ENCODE data around the gene CCDC24. TPM values are rescaled to one million over a fixed set of nuclear protein-coding genes. Genes with fewer than 3 reads are reported as not detected.
A peak's percentile ranks its signal among the peaks of the same experiment; 100 is the strongest.

Gene CCDC24
- total RNA-seq, 1 donor from 2014 or later, result 0.86 TPM

DNA sequence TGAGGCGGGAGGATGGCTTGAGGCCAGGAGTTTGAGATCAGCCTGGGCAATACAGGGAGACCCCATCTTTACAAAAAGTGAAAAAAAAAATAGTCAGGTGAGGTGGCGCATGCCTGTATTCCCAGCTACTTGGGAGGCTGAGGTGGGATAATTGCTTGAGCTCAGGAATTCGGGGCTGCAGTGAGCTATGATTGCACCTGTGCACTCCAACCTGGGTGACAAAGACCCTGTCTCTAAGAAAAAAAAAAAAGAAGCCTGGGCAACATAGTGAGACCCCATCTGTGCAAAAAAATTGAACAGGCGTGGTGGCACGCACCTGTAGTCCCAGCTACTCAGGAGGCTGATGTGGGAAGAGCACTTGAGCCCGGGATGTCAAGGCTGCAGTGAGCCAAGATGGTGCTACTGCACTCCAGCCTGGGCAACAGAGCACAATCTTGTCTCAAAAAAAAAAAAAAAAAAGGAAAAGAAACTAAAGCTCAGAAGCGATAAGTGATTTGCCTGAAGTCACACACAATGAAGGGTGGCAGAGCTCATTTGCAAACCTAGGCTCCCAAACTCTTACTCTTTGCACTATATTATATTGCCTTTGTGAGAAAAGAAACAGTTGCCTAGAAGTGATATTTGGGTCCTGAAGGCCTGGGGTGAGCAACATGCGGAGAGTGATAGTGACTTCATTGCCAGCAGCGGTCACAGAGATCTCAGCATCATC lies 2.0 kb downstream of the CCDC24 start:
- intact Hi-C loops (cut with DNase I), result no loop called here
- ATAC-seq (ENCODE audit: poor library complexity), result no peak
- no peak for DNase-seq

DNA sequence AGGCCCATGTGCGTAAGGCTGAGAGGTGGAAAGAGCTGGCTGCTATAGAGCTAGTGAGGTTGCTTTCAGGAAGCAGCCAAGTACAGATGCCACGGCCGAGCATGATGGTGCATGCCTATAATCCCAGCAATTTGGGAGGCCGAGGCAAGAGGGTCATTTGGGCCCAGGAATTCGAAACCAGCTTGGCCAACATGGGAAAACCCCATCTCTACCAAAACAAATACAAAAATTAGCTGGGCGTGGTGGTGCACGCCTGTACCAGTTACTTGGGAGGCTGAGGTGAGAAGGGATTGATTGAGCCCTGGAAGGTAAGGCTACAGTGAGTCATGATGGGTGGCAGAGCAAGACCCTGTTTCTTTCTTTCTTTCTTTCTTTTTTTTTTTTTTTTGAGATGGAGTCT lies 2.7 kb downstream of the CCDC24 start:
- intact Hi-C loops (cut with DNase I), result no loop called here
- DNase-seq (no peak), ATAC-seq (ENCODE audit: poor library complexity) (no peak)

DNA sequence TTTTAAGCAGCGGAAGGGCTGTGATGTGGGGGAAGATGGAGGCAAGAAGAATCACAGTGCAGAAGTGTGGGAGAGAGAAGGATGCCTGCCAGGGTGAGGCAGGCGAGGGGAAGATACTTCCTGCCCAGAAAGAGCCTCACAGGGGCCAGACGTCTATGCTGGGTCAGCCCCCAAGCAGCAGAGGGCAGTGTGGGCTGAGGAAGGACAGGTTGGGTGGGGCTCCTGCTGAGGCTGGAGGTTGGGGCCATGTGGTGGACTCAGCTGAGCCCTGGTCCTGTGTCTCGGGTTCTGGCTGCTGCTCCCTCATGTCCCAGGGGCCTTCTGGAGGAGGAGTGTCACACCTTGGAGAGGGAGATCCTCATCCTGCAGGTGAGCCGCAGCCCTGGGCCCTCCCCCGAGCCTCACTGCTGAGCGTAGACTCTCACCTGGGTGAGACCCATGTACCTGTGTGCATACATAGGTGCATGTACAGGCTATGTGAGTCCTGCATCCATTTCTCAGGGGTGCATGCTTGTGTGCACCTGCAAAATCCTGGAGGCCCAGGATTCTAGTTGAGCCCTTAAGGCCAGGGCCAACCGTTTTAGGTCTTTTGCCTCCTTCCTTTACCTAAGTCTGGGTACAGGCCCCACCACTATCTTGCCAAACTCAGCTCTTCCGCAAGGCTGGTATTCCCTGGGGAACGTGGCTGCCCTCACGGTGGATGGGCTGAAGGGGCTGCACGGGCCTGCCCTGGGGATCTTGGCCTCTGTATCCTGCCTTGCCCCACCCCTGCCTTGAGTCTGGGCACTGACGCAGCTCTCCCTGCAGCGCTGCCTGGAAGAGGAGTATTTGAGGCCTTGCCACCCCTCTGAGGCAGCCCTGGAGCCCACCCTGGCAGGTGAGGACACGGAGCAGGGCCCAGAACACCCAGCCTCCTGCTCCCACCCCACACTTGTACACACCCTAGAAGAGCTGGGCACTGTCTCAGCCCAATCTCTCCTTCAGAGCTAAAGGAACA lies 3.7 kb downstream of the CCDC24 start:
- DNase-seq (no peak), ATAC-seq (ENCODE audit: poor library complexity) (no peak)
- intact Hi-C loops (cut with DNase I), result no loop called here

DNA sequence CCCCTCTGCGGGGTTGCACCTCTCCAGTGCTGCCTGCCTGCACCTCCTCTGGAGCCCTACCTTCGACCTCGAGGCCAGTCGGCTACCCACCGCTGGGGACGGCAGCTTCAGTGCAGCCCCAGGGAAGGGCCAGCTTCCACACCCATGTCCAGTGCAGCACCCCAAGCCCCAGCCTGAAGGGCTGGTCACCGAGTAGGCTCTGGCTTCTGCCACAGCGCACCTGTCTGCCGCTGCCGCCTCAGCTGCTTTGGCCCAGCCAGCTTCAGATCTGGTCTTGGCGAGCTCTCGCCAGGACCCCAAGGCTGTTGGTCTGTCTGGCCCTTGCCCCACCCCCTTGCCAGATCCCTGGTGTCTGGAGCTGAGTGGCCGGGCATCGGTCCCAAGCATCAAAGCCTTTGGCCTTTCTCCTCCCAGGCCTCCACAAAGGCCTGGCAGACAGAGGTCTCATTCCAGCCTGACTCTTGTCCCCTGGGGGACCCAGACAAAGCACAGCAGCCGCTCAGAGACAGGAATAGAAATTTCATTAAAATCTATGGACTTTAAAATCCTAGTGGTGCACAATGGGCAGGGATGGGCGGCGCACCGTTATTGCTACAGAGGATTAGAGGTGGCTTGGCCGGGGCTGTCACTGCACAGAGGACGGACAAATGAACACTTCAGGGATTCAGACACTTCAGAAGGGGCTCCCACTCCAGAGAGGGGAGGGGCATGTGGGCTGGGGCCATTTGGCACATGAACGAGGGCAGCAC lies 4.8 kb downstream of the CCDC24 start:
- ATAC-seq (ENCODE audit: poor library complexity), result no peak
- intact Hi-C loops (cut with DNase I), result no loop called here
- DNase-seq, result no peak

DNA sequence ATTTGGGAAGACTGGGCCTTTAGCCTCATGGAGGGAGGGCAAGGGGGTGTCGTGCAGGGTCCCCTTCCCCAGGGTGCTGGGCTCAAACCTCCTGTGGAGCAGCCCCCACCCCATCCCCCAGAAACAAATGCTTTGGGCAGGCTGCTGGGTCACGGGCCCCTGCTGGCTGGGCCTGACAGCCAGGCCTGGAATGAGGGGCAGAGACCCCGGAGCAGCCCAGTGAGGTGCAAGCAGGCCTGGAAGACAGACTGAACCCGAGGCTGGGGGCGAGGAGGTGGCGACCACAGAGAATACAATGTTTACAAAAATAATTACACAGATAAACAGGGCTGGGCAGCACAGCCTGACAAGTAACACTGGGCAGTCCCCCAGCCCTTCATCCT lies 5.3 kb downstream of the CCDC24 start:
- DNase-seq, result no peak
- no peak for ATAC-seq (ENCODE audit: poor library complexity)
- intact Hi-C loops (cut with DNase I), result no loop called here

DNA sequence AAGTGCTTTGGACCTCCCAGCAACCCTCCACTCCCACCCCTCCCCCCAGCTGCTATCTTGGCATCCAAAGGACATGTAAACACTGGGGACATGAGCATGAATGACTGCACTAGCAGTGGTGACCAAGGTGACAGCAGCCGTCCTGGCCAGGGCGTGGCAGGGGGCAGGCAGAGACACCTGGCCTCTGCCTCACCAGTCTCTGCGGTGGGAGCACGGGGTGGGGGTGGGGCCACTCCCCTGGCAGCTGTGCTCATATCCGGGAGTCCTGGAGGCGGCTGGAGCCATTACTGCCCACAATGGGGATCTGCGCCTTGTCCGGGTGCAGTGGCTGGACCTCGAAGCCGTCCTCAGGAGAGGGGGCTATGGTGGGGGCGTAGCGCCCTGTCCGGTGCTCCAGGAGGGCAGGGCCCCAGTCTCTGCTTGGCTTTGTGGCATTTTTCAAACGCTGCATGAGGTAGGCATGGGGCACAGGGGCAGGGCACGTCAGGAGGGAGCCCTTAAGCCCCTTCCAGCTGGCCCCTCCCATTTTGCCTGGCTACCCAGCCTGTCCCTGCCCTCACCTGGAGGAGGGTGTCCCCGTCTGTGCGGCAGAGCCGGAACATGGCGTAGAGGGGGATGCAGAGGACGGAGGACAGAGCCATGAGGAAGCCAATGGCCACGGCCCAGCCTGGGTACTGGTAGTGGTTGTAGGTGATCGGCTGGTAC lies 6.0 kb downstream of the CCDC24 start:
- ATAC-seq (ENCODE audit: poor library complexity) (no peak), DNase-seq (no peak)
- intact Hi-C loops (cut with DNase I), result no loop called here

DNA sequence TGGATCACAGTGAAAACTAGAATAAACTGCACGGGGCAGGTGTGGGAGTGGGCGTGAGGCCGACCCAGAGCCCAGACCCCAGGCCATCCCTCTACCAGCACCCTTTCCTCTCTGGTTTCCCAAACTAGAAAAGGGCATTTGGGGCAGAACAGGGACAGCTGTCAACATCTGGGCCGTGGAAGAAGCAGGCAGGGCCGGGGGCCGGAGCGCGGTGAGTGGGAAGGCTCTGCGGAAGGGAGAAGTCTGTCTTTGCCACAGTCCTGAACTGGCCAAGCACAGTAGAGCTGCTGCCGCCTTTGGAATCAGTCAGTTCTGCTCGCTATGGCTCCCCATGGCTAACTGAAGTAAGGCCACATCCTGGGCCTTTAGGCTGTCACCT lies 6.6 kb downstream of the CCDC24 start:
- ATAC-seq (ENCODE audit: poor library complexity) (no peak), DNase-seq (no peak)
- intact Hi-C loops (cut with DNase I), result no loop called here

DNA sequence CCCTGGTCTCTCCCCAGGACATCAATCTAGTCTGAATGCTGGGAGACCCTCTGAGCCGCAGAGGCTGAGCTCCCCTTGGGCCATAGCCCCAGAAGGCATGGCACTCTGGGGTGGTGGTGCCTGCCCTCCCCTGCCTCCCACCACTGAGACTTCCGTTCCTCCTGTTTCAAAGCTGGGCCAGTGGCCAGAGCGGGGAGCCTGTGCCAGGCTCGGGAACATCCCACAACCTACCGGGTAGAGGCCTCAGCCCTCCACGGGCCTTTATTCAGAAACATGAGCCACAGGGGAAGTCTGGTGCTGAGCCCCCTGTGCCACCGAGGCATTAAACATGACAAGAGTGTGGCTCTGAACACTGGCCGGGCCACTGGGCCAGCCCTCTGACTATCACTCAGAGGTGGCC lies 8.1 kb downstream of the CCDC24 start:
- intact Hi-C loops (cut with DNase I), result no loop called here
- ATAC-seq (ENCODE audit: poor library complexity), result no peak
- no peak for DNase-seq

DNA sequence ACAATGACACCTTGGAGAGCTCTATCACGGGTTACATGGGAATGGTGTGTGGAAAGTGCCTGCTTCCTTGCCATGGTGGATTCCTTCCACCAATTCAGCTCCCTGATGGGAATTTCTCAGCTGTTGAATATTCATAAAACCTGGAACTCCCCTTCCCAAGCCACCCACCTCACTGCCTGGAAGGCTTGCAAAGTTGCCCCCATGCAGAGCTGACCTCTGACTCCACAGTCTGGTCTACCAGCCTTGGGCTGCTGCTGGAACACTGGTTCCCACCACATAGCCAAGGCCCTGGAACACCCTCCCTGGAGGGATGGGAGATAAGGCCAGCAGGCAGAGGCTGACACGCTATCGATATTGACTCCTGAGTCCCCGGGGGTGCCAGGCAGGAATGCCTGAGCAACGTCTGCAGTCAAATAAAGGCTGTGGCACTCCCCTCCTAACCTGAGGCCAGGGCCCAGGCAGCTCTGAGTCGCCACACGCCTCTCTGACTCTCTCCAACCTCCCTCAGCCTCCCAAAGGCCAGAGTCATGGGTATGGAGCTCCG lies 8.8 kb downstream of the CCDC24 start:
- intact Hi-C loops (cut with DNase I), result no loop called here
- no peak for ATAC-seq (ENCODE audit: poor library complexity)

DNA sequence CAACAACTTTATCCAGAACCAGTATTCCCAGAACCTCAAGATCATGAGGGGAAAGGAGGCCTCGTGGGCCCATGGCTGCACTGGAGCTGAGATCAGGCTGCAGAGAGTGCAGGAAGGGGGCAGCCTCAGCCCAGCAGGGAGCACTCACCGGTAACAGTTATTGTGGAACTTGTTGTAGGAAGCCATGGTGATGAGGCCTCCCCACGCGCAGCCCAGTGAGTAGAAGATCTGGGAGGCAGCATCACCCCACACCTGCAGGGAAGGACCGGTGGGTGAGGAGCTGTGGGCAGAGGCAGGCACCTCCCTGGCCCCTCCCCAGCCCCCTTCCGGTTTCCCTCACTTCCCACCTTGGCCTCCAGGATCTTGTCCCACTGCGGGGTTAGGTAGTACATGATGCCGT lies 10.8 kb downstream of the CCDC24 start:
- DNase-seq (no peak), ATAC-seq (ENCODE audit: poor library complexity) (no peak)
- intact Hi-C loops (cut with DNase I), result no loop called here

More for the DNA sequence above, 8.8 kb downstream of the CCDC24 start:
- no peak for DNase-seq

DNA sequence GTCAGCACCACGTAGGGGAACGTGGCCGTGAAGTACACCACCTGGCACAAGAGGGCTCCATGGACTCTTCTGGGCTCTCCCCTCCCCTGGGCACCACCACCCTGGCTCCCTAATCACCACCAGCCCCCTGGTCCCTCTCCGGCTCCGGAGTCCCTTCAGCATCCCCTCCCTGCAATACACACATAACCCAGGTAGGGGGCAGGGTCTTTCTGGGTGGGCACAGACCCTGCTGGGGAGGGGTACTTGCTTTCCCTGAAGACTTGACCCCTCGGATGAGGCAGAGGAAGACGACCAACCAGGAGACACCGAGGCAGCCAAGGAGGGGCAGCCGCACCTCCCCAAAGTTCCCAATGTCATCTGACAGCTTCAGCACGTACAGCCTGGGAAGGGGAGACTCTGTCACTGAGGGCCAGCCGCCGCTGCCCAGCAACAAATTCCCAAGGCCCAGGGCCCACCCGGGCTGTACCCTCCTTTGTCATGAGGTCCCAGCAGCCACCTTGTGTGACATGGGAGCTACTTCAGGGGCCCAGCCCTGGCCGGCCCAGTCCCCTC lies 11.3 kb downstream of the CCDC24 start:
- DNase-seq, result no peak
- intact Hi-C loops (cut with DNase I), result no loop called here

DNA sequence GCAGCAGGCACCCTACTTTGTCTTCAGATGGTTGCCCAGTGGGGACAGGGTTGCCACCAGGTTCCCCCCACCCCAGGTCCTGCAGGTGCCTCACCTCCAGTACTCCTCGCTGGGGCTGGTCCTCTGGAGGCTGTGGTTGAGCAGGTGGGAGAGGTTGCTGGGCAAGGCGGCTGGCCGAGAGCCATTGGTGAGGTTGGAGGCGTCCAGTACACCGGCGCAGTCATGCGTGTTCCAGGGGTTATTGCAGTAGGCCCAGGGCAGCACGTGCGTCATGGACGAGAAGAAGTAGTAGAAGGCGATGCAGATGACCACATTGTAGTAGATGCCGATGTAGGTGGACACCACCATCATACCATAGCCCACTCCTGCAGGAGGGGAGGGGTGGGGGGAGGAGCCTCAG lies 16.9 kb downstream of the CCDC24 start:
- no peak for DNase-seq
- no peak for ATAC-seq (ENCODE audit: poor library complexity)
- intact Hi-C loops (cut with DNase I), result loop anchor here (5.0 kb wide), 1 partner anchor 39 kb away; no protein-coding TSS in a partner anchor

More for the DNA sequence above, 11.3 kb downstream of the CCDC24 start:
- no peak for ATAC-seq (ENCODE audit: poor library complexity)

DNA sequence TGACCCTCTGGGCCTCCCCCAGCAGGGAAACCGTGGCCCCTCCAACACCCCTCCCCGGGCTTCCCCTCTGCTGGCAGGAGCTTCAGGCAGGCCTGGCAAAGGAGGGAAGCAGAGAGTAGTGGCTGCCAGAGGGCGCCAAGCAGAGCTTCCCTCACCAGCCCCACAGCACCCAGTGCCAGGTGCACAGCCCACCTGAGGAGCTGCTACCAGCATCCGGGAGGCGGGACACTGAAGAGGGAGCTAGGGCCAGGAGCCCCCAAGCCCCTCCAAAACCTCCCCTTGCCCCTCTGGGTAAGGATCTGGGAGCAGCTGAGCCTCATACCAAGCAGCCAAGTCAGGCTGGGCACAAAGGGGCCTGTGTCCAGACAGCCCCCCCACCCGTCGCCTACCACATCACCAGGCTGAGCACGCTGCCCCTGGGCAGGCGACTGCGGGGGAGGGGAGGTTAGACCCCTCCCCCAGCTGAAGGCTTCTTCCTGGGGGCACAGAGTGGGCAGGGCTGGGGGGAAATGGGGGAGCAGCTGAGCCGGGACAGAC lies 19.6 kb downstream of the CCDC24 start:
- ATAC-seq (ENCODE audit: poor library complexity) (no peak), DNase-seq (no peak)
- intact Hi-C loops (cut with DNase I), result no loop called here

DNA sequence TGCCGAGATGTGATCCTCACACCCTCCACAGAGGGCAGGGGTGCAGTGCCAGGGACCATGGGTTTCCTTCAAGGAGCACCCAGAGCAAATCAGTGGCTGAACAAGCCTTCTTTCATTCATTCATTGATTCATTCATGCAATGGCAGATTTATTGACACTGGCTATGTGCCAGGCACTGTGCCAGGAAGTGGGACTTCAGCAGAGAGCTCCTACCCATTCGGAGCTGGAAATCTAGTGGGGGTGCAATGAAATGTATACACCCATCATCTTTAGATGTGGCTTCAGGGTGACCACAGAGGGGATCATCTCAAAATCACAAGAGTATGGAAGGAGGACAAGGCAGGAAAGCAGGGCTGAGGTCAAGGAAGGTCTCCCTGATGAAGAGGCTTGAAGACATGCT lies 21.0 kb downstream of the CCDC24 start:
- DNase-seq (no peak), ATAC-seq (ENCODE audit: poor library complexity) (no peak)
- intact Hi-C loops (cut with DNase I), result no loop called here

DNA sequence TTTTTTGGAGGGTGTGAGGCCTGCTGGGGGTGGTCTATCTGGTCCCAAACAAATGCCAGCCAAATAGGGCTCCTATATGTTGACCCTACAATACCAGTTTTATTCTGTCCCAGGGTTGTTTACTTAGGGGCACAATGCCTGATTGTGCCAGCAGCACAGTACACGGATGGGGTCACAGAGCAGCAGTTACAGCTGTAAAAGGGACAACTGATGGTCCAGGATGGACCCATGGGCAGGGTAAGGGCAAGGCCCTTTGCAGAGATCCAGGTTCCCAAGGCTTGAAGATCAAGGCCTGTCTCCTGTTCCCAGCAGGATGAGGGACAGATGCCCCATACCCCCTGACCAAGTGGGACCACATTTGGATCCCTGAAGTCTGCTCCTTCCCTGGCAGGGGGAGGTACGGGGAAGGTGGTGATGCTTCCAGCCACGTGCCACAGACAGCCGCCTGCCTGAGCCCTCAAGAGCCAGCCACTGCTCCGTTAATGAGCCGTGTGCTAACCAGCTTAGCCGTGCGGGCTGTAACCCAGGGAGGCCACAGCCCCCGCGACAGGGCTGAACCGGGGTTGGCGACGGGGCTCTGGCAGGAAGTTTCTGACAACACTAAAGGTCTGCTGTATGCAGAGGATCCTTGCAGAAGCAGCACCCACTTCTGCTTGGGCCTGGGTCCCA lies 21.7 kb downstream of the CCDC24 start:
- intact Hi-C loops (cut with DNase I), result no loop called here
- ATAC-seq (ENCODE audit: poor library complexity) (no peak), DNase-seq (no peak)

DNA sequence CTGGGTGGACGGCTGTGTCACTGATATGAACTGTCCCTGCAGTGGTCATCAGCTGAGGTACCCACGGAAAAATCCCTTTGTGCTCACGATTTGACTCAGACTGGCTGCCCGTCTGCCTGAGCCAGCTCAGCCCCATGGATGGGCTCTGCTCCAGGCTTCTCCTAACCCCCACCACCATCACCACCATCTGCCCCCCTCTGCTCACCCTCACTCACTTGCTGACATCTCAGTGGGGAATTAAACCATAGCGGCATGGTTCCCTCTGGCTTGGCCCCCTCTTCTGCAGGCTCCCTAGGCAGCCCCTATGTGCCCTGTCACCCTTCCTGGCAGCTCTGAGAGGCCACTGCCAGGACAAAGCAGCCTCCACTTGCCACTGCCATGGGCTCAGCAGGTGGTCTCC lies 22.6 kb downstream of the CCDC24 start:
- ATAC-seq (ENCODE audit: poor library complexity) (no peak), DNase-seq (no peak)
- intact Hi-C loops (cut with DNase I), result no loop called here

DNA sequence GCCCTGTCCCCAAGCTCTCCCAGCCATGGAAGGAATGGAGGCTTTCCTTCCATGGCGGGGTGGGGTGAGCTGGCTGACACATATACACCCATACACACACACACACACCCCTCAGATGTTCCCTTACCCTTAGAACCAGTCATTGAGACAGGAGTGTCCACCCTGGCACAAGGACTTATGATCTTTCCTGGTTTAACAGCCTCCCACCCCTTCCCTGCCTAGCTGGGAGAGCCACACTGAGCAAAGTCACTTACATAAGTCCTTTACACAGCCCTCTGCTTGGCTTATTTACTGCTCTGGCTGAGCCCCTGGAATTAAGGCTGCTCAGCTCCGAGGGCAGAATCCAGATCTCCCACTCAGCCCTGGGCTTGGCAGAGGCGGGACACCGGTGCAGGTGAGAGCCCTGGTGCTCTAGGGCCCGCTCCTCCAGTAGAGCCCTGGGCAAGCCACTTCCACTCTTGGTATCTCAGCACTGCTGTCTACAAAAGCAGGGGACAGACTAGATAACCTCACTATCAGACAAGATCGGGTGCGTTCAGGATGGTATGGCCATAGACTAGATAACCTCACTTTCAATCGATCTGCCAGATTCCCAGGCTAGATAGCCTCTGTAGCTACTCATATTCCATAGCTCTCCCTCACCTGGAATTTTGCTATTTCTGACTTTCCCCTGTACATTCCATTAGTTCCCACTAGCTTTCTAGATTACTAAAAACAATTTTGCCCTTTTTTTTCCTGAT lies 23.1 kb downstream of the CCDC24 start:
- DNase-seq (no peak), ATAC-seq (ENCODE audit: poor library complexity) (peak; percentile 23)
- intact Hi-C loops (cut with DNase I), result no loop called here

All from Right ventricle myocardium superior (tissue), 1 donor.